Measurements from ENCODE around the gene CFAP57.

DNA sequence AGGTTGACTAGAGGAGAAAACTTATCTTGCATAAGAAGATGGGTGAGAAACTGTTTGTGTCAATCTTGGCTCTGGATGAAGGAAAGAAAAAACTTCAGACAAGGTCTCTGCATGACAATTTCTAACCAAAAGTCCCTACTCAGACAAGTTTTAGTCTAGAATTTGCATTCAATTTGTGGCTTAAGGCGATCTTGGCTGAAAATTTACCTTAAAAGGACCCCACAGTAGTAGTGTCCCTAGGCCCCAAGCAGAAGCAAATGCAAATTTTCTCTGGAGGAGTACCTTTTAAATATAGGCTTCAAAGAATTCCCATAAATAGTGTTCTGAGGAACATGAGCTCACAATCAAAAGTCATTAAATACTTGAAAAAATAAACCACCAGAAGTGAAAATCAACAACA is 80.1 kb downstream of the CFAP57 start:
- no peak for TF ChIP-seq CBX1 (IDR thresholded peaks at IDR 0.05; ENCODE audit: low read depth)
- TF ChIP-seq HNRNPUL1 (IDR thresholded peaks at IDR 0.05; ENCODE audit: low read length), result no peak
- TF ChIP-seq RAD21 (CRISPR knock-in tag; conservative IDR thresholded peaks at IDR 0.05 in 1 of 2, IDR thresholded peaks at IDR 0.05 in 1 of 2), result no peak
- TF ChIP-seq, protein P1, sequence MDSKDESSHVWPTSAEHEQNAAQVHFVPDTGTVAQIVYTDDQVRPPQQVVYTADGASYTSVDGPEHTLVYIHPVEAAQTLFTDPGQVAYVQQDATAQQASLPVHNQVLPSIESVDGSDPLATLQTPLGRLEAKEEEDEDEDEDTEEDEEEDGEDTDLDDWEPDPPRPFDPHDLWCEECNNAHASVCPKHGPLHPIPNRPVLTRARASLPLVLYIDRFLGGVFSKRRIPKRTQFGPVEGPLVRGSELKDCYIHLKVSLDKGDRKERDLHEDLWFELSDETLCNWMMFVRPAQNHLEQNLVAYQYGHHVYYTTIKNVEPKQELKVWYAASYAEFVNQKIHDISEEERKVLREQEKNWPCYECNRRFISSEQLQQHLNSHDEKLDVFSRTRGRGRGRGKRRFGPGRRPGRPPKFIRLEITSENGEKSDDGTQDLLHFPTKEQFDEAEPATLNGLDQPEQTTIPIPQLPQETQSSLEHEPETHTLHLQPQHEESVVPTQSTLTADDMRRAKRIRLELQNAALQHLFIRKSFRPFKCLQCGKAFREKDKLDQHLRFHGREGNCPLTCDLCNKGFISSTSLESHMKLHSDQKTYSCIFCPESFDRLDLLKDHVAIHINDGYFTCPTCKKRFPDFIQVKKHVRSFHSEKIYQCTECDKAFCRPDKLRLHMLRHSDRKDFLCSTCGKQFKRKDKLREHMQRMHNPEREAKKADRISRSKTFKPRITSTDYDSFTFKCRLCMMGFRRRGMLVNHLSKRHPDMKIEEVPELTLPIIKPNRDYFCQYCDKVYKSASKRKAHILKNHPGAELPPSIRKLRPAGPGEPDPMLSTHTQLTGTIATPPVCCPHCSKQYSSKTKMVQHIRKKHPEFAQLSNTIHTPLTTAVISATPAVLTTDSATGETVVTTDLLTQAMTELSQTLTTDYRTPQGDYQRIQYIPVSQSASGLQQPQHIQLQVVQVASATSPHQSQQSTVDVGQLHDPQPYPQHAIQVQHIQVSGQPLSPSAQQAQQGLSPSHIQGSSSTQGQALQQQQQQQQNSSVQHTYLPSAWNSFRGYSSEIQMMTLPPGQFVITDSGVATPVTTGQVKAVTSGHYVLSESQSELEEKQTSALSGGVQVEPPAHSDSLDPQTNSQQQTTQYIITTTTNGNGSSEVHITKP (IDR thresholded peaks at IDR 0.05; ENCODE audit: partially characterized antibody), result no peak
- no peak for TF ChIP-seq RAD51 (IDR thresholded peaks at IDR 0.05; ENCODE audit: borderline replicate concordance, low read depth)
- no peak for TF ChIP-seq TAF1 (IDR thresholded peaks at IDR 0.05; ENCODE audit: control insufficient read depth, extremely low read depth, insufficient read depth, low read length, severe bottlenecking)
- no peak for TF ChIP-seq SMAD1 (IDR thresholded peaks at IDR 0.05; ENCODE audit: low read depth, low read length, partially characterized antibody)
- TF ChIP-seq, protein P2, sequence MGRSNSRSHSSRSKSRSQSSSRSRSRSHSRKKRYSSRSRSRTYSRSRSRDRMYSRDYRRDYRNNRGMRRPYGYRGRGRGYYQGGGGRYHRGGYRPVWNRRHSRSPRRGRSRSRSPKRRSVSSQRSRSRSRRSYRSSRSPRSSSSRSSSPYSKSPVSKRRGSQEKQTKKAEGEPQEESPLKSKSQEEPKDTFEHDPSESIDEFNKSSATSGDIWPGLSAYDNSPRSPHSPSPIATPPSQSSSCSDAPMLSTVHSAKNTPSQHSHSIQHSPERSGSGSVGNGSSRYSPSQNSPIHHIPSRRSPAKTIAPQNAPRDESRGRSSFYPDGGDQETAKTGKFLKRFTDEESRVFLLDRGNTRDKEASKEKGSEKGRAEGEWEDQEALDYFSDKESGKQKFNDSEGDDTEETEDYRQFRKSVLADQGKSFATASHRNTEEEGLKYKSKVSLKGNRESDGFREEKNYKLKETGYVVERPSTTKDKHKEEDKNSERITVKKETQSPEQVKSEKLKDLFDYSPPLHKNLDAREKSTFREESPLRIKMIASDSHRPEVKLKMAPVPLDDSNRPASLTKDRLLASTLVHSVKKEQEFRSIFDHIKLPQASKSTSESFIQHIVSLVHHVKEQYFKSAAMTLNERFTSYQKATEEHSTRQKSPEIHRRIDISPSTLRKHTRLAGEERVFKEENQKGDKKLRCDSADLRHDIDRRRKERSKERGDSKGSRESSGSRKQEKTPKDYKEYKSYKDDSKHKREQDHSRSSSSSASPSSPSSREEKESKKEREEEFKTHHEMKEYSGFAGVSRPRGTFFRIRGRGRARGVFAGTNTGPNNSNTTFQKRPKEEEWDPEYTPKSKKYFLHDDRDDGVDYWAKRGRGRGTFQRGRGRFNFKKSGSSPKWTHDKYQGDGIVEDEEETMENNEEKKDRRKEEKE (IDR thresholded peaks at IDR 0.05; ENCODE audit: borderline replicate concordance in 1 of 2, control insufficient read depth in 1 of 2, low read depth in 2 of 2, low read length in 1 of 2), result no peak
- TF ChIP-seq, protein P3, sequence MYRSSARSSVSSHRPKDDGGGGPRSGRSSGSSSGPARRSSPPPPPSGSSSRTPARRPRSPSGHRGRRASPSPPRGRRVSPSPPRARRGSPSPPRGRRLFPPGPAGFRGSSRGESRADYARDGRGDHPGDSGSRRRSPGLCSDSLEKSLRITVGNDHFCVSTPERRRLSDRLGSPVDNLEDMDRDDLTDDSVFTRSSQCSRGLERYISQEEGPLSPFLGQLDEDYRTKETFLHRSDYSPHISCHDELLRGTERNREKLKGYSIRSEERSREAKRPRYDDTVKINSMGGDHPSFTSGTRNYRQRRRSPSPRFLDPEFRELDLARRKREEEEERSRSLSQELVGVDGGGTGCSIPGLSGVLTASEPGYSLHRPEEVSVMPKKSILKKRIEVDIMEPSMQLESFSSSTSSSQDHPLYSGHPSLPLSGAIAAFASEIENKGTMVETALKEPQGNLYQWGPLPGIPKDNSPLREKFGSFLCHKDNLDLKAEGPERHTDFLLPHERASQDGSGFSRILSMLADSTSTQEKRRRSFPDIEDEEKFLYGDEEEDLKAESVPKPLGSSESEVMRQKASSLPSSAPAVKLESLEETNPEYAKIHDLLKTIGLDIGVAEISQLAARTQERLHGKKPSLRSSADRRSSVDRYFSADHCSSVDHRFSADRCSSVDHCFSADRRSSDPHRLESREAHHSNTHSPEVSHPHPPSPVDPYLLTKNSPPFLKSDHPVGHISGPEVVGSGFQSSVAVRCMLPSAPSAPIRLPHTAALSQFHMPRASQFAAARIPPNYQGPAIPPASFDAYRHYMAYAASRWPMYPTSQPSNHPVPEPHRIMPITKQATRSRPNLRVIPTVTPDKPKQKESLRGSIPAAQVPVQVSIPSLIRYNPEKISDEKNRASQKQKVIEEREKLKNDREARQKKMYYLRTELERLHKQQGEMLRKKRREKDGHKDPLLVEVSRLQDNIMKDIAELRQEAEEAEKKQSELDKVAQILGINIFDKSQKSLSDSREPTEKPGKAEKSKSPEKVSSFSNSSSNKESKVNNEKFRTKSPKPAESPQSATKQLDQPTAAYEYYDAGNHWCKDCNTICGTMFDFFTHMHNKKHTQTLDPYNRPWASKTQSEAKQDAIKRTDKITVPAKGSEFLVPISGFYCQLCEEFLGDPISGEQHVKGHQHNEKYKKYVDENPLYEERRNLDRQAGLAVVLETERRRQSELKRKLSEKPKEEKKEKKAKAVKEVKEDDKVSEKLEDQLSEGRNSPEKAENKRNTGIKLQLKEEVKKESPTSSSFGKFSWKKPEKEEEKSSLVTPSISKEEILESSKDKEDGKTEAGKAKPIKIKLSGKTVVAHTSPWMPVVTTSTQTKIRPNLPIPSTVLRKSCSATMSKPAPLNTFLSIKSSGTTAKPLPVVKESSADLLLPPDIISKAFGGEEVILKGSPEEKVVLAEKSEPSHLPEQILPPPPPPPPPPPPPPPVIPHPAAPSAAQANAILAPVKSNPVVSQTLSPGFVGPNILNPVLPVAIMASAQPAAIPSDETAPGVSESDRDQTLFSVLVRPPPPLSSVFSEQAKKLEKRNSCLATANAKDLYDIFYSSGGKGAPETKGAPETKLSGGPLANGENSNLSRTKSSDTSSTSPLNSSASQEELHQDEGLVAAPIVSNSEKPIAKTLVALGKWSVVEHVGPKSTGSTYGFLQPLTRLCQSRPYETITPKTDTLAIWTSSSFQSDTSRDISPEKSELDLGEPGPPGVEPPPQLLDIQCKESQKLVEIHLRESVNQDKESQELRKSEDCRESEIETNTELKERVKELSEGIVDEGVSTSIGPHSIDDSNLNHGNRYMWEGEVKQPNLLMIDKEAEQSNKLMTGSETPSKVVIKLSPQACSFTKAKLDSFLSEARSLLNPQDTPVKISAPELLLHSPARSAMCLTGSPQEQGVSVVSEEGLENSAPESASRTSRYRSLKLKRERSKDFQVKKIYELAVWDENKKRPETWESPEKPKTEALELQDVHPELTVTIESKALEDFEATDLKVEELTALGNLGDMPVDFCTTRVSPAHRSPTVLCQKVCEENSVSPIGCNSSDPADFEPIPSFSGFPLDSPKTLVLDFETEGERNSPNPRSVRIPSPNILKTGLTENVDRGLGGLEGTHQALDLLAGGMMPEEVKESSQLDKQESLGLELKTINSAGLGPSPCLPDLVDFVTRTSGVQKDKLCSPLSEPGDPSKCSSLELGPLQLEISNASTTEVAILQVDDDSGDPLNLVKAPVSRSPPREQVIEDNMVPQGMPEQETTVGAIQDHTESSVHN (IDR thresholded peaks at IDR 0.05; ENCODE audit: borderline replicate concordance in 1 of 2, low read depth in 1 of 2), result no peak
- no peak for TF ChIP-seq NFIC (IDR thresholded peaks at IDR 0.05)
- TF ChIP-seq ZNF311 (CRISPR knock-in tag; IDR thresholded peaks at IDR 0.05), result no peak

Measured in K562 (cell line).